SK-N-SH treated with all-trans-retinoic acid at 6 μM for 48 hours (cell line): ENCODE measurements around the gene ATRAID.

Source experiments
- ATAC-seq: fragments of 200-7000 bp; cut with Tn5 transposase; 3 replicates; pipeline ENCODE4 v1.9.1; 2020; ENCODE audit warnings: mild to moderate bottlenecking, moderate library complexity
- BACH2 ChIP-seq: fragments of 250-450 bp; sonication (Bioruptor Pico); IDR thresholded peaks from 2 replicates; pipeline ENCODE4 v1.9.0; 2021; ENCODE audit warnings: mild to moderate bottlenecking, borderline replicate concordance
- CSDC2 ChIP-seq: fragments of 250-450 bp; sonication (Bioruptor Pico); IDR thresholded peaks from 2 replicates; pipeline ENCODE4 v1.5.0; 2020; ENCODE audit warnings: mild to moderate bottlenecking, moderate library complexity
- ESRRG ChIP-seq: fragments of 250-450 bp; sonication (Bioruptor Pico); IDR thresholded peaks from 2 replicates; pipeline ENCODE4 v1.6.1; 2021; ENCODE audit warnings: mild to moderate bottlenecking
- GLIS3 ChIP-seq: fragments of 250-450 bp; sonication (Bioruptor Pico); IDR thresholded peaks from 2 replicates; pipeline ENCODE4 v1.5.0; 2020; ENCODE audit warnings: mild to moderate bottlenecking, moderate library complexity
- ISL1 ChIP-seq: fragments of 250-450 bp; sonication (Bioruptor Pico); IDR thresholded peaks from 2 replicates; pipeline ENCODE4 v2.1.2; 2022; ENCODE audit warnings: mild to moderate bottlenecking, moderate library complexity
- OSR1 ChIP-seq: fragments of 250-450 bp; sonication (Bioruptor Pico); IDR thresholded peaks from 2 replicates; pipeline ENCODE4 v1.8.0; 2022; ENCODE audit warnings: moderate library complexity, mild to moderate bottlenecking, inconsistent platforms
- PPARA ChIP-seq: fragments of 250-450 bp; sonication (Bioruptor Pico); IDR thresholded peaks from 2 replicates; pipeline ENCODE4 v1.5.0; 2020; ENCODE audit warnings: mild to moderate bottlenecking, borderline replicate concordance
- RARB ChIP-seq: fragments of 250-450 bp; sonication (Bioruptor Pico); IDR thresholded peaks from 2 replicates; pipeline ENCODE4 v1.8.0; 2021; ENCODE audit warnings: mild to moderate bottlenecking, moderate library complexity
- SNAI2 ChIP-seq: fragments of 250-450 bp; sonication (Bioruptor Pico); IDR thresholded peaks from 2 replicates; pipeline ENCODE4 v1.5.0; 2020; ENCODE audit warnings: mild to moderate bottlenecking, moderate library complexity
- TCF4 ChIP-seq: fragments of 250-450 bp; sonication (Bioruptor Pico); IDR thresholded peaks from 2 replicates; pipeline ENCODE4 v1.8.0; 2021; ENCODE audit warnings: mild to moderate bottlenecking, moderate library complexity, borderline replicate concordance
- ZC3H10 ChIP-seq: fragments of 250-450 bp; sonication (Bioruptor Pico); IDR thresholded peaks from 2 replicates; pipeline ENCODE4 v1.5.1; 2021; ENCODE audit warnings: mild to moderate bottlenecking, moderate library complexity
- ZFP3 ChIP-seq: fragments of 250-450 bp; sonication (Bioruptor Pico); IDR thresholded peaks from 2 replicates; pipeline ENCODE4 v1.5.0; 2020; ENCODE audit warnings: mild to moderate bottlenecking, moderate library complexity
- ZFP30 ChIP-seq: fragments of 450-650 bp; formaldehyde crosslinking; IDR thresholded peaks from 2 replicates; pipeline ENCODE4 v1.5.0; 2022; ENCODE audit warnings: mild to moderate bottlenecking, moderate library complexity
- ZNF565 ChIP-seq: fragments of 450-650 bp; formaldehyde crosslinking; conservative IDR thresholded peaks from 2 replicates; pipeline ENCODE4 v1.5.0; 2020; ENCODE audit warnings: low read depth, mild to moderate bottlenecking, moderate library complexity
- ZNF70 ChIP-seq: fragments of 450-650 bp; formaldehyde crosslinking; IDR thresholded peaks from 2 replicates; pipeline ENCODE4 v1.5.0; 2020; ENCODE audit warnings: mild to moderate bottlenecking, moderate library complexity
- ZNF8 ChIP-seq: fragments of 450-650 bp; formaldehyde crosslinking; IDR thresholded peaks from 2 replicates; pipeline ENCODE4 v1.5.0; 2020; ENCODE audit warnings: mild to moderate bottlenecking, moderate library complexity
- TF ChIP-seq, protein P1 (sequence below): fragments of 250-450 bp; sonication (Bioruptor Pico); IDR thresholded peaks from 2 replicates; pipeline ENCODE4 v1.5.1; 2021; ENCODE audit warnings: mild to moderate bottlenecking, moderate library complexity
- TF ChIP-seq, protein P2 (sequence below): fragments of 250-450 bp; sonication (Bioruptor Pico); IDR thresholded peaks from 2 replicates; pipeline ENCODE4 v1.5.0; 2020; ENCODE audit warnings: mild to moderate bottlenecking, moderate library complexity
- TF ChIP-seq, protein P3 (sequence below): fragments of 250-450 bp; sonication (Bioruptor Pico); IDR thresholded peaks from 2 replicates; pipeline ENCODE4 v1.8.0; 2020; ENCODE audit warnings: mild to moderate bottlenecking, moderate library complexity, borderline replicate concordance
- TF ChIP-seq, protein P4 (sequence below): fragments of 250-450 bp; sonication (Bioruptor Pico); IDR thresholded peaks from 2 replicates; pipeline ENCODE4 v1.5.1; 2020; ENCODE audit warnings: low read depth, mild to moderate bottlenecking, moderate library complexity
- TF ChIP-seq, protein P5 (sequence below): fragments of 250-450 bp; sonication (Bioruptor Pico); IDR thresholded peaks from 2 replicates; pipeline ENCODE4 v1.8.0; 2021; ENCODE audit warnings: low read depth, mild to moderate bottlenecking, moderate library complexity, borderline replicate concordance

The ATRAID gene

DNA sequence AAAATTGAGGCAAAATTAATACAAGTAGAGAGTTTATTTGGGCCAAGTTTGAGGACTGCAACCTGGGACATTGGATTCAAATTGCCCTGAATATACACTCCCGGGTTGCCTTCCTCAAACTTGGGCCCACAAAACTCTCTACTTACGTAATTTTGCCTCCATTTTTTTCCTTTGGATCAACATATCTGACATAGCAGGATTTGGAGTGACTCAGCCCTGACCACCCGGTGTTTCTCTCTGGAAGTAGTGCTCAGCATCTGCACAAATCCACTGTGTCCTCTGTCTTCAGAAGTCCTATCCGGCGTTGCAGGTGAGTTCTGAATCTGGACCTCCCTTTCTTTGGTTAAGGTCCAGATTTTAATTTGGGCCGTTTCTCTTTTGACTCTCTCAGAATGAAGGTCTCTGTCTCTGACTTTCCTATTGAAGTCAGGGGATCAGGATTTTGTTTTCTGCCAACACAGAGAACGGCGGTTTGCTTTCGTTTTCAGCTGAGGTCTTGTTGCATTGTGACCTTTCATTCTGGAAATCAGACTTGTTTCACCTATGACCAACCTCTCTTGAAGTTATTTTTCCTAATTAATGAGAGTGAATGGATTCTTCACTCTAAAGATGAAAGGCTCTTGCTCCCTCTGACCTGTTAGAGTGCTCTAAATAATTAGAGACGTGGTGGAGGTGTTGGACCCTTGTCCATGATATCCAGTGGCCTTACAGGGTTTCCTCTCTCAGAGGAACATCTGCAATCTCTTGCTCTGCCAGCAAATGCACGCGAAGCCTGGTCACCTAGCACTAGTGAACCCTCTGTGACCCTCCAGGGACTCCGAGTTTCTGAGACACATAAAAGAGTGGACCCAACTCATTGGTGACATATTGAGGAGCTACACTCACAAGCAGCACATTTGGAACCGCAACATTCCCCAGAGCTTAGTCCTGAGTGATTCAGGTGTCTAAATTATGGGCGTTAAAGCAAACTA is 49.4 kb upstream of the ATRAID start:
- no peak for TF ChIP-seq BACH2 (CRISPR knock-in tag)
- TF ChIP-seq ZNF8 = no peak
- TF ChIP-seq ZNF70 (CRISPR knock-in tag) = no peak
- no peak for TF ChIP-seq ESRRG (CRISPR knock-in tag)
- no peak for TF ChIP-seq RARB (CRISPR knock-in tag)
- TF ChIP-seq PPARA (CRISPR knock-in tag) = no peak
- TF ChIP-seq, protein P1, sequence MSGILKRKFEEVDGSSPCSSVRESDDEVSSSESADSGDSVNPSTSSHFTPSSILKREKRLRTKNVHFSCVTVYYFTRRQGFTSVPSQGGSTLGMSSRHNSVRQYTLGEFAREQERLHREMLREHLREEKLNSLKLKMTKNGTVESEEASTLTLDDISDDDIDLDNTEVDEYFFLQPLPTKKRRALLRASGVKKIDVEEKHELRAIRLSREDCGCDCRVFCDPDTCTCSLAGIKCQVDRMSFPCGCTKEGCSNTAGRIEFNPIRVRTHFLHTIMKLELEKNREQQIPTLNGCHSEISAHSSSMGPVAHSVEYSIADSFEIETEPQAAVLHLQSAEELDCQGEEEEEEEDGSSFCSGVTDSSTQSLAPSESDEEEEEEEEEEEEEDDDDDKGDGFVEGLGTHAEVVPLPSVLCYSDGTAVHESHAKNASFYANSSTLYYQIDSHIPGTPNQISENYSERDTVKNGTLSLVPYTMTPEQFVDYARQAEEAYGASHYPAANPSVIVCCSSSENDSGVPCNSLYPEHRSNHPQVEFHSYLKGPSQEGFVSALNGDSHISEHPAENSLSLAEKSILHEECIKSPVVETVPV (CRISPR knock-in tag) = no peak
- no peak for TF ChIP-seq ZNF565 (CRISPR knock-in tag)
- no peak for TF ChIP-seq CSDC2
- no peak for TF ChIP-seq ZC3H10 (CRISPR knock-in tag)
- TF ChIP-seq, protein P2, sequence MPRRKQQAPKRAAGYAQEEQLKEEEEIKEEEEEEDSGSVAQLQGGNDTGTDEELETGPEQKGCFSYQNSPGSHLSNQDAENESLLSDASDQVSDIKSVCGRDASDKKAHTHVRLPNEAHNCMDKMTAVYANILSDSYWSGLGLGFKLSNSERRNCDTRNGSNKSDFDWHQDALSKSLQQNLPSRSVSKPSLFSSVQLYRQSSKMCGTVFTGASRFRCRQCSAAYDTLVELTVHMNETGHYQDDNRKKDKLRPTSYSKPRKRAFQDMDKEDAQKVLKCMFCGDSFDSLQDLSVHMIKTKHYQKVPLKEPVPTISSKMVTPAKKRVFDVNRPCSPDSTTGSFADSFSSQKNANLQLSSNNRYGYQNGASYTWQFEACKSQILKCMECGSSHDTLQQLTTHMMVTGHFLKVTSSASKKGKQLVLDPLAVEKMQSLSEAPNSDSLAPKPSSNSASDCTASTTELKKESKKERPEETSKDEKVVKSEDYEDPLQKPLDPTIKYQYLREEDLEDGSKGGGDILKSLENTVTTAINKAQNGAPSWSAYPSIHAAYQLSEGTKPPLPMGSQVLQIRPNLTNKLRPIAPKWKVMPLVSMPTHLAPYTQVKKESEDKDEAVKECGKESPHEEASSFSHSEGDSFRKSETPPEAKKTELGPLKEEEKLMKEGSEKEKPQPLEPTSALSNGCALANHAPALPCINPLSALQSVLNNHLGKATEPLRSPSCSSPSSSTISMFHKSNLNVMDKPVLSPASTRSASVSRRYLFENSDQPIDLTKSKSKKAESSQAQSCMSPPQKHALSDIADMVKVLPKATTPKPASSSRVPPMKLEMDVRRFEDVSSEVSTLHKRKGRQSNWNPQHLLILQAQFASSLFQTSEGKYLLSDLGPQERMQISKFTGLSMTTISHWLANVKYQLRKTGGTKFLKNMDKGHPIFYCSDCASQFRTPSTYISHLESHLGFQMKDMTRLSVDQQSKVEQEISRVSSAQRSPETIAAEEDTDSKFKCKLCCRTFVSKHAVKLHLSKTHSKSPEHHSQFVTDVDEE (CRISPR knock-in tag) = no peak
- TF ChIP-seq ZFP30 (CRISPR knock-in tag) = no peak
- TF ChIP-seq TCF4 = no peak
- TF ChIP-seq GLIS3 (CRISPR knock-in tag) = no peak
- TF ChIP-seq, protein P3, sequence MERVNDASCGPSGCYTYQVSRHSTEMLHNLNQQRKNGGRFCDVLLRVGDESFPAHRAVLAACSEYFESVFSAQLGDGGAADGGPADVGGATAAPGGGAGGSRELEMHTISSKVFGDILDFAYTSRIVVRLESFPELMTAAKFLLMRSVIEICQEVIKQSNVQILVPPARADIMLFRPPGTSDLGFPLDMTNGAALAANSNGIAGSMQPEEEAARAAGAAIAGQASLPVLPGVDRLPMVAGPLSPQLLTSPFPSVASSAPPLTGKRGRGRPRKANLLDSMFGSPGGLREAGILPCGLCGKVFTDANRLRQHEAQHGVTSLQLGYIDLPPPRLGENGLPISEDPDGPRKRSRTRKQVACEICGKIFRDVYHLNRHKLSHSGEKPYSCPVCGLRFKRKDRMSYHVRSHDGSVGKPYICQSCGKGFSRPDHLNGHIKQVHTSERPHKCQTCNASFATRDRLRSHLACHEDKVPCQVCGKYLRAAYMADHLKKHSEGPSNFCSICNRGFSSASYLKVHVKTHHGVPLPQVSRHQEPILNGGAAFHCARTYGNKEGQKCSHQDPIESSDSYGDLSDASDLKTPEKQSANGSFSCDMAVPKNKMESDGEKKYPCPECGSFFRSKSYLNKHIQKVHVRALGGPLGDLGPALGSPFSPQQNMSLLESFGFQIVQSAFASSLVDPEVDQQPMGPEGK (CRISPR knock-in tag) = no peak
- TF ChIP-seq, protein P4, sequence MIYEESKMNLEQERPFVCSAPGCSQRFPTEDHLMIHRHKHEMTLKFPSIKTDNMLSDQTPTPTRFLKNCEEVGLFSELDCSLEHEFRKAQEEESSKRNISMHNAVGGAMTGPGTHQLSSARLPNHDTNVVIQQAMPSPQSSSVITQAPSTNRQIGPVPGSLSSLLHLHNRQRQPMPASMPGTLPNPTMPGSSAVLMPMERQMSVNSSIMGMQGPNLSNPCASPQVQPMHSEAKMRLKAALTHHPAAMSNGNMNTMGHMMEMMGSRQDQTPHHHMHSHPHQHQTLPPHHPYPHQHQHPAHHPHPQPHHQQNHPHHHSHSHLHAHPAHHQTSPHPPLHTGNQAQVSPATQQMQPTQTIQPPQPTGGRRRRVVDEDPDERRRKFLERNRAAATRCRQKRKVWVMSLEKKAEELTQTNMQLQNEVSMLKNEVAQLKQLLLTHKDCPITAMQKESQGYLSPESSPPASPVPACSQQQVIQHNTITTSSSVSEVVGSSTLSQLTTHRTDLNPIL (CRISPR knock-in tag) = no peak
- TF ChIP-seq OSR1 (CRISPR knock-in tag) = no peak
- TF ChIP-seq, all 23 proteins: peak for 0

DNA sequence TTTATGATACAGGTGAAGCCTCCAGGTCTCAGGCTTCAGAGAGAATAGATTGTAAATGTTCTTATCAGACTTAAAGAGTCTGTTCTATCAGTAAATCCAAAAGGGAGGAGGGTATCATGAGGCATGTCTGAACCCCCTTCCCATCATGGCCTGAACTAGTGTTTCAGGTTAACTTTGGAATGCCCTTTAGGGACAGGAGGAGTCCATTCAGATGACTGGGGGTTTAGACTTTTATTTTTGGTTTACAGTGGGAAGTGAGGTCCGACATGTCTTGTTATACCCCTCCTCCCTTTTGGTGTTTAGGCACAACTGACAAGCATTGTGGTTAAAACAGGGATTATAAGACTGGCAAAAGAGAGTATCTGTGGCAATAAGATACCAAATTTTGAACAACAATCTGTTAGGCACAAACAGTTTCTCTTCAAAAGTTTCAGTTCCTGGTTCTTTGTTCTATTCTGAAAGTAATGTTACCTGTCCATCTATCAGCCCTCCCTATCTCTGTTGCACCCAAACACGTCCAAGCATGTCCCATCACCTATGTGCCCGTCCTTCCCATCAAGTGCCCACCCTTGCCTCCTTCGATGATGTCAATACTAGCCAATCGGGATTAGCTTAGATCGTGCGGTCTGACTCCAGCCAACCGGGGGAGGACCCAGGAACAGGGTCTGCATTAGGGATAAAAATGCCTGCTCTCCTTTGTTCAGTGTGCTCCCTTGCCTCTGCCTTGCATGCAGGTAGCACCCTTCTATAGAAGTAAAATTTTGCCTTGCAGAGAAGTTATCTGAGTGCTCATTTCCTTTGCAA is 46.7 kb upstream of the ATRAID start:
- ATAC-seq = no peak
- TF ChIP-seq ZC3H10 (CRISPR knock-in tag) (no peak), ISL1 (no peak), SNAI2 (no peak), ZNF565 (CRISPR knock-in tag) (no peak)
- TF ChIP-seq, all 23 proteins: peak for 0

More for the DNA sequence above, 49.4 kb upstream of the ATRAID start:
- ATAC-seq = no peak

DNA sequence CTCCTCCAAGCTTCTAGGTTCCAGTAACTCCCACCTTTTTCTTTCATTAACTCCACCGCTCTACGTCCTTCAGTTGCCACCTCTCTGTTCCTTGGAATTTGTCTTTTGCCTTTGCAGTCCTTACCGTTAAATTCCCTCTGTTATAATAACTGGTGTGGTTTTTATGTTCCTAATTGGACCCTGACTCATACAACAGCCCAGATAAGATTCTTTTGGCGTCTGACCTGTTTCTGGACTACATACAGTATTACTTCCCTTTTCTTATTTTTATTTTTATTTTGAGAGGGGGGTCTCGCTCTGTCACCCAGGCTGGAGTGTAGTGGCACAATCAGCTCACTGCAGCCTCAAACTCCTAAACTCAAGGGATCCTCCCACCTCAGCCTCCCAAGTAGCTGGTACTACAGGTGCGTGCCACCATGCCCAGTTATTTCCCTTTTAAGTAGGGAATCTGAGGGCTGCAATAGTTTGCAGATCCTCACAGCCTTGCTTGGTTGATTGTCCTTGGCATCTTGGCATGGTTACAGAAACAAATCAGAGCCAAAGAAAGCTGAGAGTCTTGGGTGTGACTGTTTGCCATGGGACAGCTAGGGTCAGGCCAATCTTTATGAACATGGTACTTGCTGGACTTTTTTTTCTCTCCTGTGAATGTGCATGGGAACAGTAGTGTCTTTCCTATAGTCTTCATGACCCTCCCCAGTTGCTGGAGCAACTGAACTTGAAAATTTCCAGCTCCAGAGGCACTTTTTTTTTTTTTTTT is 41.1 kb upstream of the ATRAID start:
- no peak; the same call in 2 of the 3 replicates for ATAC-seq
- TF ChIP-seq, protein P3 (CRISPR knock-in tag) = no peak
- TF ChIP-seq ZFP3 (CRISPR knock-in tag) (no peak), CSDC2 (no peak), ZNF565 (CRISPR knock-in tag) (no peak), ZNF8 (no peak), ESRRG (CRISPR knock-in tag) (no peak), ZNF70 (CRISPR knock-in tag) (no peak), PPARA (CRISPR knock-in tag) (no peak)
- TF ChIP-seq, protein P5, sequence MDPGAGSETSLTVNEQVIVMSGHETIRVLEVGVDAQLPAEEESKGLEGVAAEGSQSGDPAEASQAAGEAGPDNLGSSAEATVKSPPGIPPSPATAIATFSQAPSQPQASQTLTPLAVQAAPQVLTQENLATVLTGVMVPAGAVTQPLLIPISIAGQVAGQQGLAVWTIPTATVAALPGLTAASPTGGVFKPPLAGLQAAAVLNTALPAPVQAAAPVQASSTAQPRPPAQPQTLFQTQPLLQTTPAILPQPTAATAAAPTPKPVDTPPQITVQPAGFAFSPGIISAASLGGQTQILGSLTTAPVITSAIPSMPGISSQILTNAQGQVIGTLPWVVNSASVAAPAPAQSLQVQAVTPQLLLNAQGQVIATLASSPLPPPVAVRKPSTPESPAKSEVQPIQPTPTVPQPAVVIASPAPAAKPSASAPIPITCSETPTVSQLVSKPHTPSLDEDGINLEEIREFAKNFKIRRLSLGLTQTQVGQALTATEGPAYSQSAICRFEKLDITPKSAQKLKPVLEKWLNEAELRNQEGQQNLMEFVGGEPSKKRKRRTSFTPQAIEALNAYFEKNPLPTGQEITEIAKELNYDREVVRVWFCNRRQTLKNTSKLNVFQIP (CRISPR knock-in tag) = no peak
